Measurements from ENCODE around the gene TXNDC5. TPM values are rescaled to one million over a fixed set of nuclear protein-coding genes. Genes with fewer than 3 reads are reported as not detected.

Gene TXNDC5
- polyA plus RNA-seq, 6 donors from 2014 or later, result 82.1 to 258 (median 205) TPM

GRCh38 chr6:7865781-7866180 is 44.8 kb downstream of the TXNDC5 start:
- DNase-seq (no peak), ATAC-seq (ENCODE audit: low read depth in 2 of 2) (no peak)
- H3K27me3 Mint-ChIP-seq, result peaks cover 6 to 21% (median 14%) of the 10 kb centered on the region in 3 donors
- no peaks in the 10 kb centered on the region for H3K36me3 Mint-ChIP-seq
- no peak overlapping the region for H3K4me3 Mint-ChIP-seq
- H3K9me3 Mint-ChIP-seq, result peaks cover 0 to 1% (median 0%) of the 10 kb centered on the region in 7 donors
- no peaks in the 10 kb centered on the region for H3K4me1 Mint-ChIP-seq
- peak overlapping the region in 1 of 6 donors; percentile 83 for H3K27ac Mint-ChIP-seq

DNA sequence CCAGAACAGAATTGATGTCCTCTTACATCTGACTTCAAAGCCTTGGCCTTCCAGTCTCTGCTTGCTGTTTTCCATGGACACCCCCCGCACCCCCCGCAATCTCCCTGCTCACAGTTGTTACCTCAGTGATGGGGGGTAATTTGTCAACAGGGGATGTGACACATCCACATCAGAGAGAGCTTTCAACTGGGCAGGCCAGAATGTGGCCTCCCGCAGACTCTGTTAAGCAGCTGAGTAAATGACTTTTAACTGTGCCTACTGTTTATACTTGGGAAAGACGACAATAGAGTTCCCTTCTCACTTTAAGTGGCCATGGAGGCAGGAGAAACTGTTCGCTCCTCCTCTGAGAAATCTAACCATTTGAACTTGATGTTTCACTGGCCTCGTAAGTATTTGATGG is 51.0 kb downstream of the TXNDC5 start:
- H3K4me3 Mint-ChIP-seq, result no peak overlapping the region
- peaks cover 0 to 2% (median 0%) of the 10 kb centered on the region in 7 donors for H3K9me3 Mint-ChIP-seq
- peaks cover 6 to 32% (median 15%) of the 10 kb centered on the region in 3 donors for H3K27me3 Mint-ChIP-seq
- DNase-seq, result no peak
- ATAC-seq (ENCODE audit: low read depth in 2 of 2), result no peak
- H3K27ac Mint-ChIP-seq, result no peak overlapping the region
- no peaks in the 10 kb centered on the region for H3K4me1 Mint-ChIP-seq
- H3K36me3 Mint-ChIP-seq, result no peaks in the 10 kb centered on the region

GRCh38 chr6:7851780-7852179 is 58.8 kb downstream of the TXNDC5 start:
- DNase-seq, result no peak
- ATAC-seq (ENCODE audit: low read depth in 2 of 2), result no peak
- Mint-ChIP-seq H3K27me3 (peaks cover 0 to 10% (median 0%) of the 10 kb centered on the region in 3 donors), H3K4me3 (no peak overlapping the region), H3K36me3 (peaks cover 7 to 10% of the 10 kb centered on the region in 2 donors), H3K27ac (no peak overlapping the region), H3K9me3 (peaks cover 7 to 36% (median 21%) of the 10 kb centered on the region in 7 donors), H3K4me1 (no peaks in the 10 kb centered on the region)

GRCh38 chr6:7848229-7848628 is 62.4 kb downstream of the TXNDC5 start:
- Mint-ChIP-seq H3K27me3 (peaks cover 0 to 24% (median 17%) of the 10 kb centered on the region in 3 donors), H3K4me3 (no peak overlapping the region), H3K36me3 (peaks cover 7 to 10% of the 10 kb centered on the region in 2 donors), H3K4me1 (no peaks in the 10 kb centered on the region), H3K9me3 (peaks cover 7 to 34% (median 19%) of the 10 kb centered on the region in 7 donors), H3K27ac (no peak overlapping the region)
- ATAC-seq (ENCODE audit: low read depth in 2 of 2), result no peak
- no peak for DNase-seq

DNA sequence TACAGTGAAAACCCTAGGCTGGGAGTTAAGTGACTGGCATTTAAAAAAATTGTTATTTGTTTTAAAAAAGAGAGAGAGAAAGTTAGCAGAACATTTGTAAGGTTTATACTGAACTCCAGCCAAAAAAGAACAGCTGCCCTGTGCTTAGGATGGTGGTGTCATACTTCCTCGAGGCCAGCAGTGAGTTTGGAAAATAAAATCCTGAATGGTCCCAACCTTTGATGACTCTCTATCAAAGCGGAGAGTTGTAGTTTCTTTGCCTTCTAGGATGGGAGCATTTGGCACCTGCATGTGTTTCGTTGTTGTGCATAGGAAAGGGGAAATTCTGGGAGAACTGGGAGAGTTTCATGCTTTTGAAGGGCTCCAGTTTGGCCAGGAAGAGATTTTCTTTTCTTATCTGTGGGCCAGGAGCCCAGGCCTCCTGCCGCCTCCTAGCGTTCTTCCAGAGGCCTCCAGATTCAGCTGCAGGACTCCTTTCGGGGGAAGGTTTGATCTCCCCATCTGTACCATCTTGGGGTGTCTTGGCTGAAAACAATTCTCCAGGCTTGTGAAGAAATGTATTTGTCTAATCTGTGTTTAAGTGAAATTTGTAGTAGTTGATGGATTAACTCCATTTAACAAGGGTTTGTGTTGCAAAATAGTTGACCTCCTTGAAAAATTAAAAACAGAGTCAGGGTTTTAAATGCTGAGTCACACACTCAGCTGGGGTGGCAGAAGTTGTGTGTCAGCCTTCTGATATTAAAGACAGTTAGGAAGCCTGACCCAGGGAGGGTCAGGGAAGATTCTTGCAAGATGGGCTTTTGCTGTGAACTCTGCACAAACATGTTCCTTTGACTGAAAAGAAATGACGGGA is 63.4 kb downstream of the TXNDC5 start:
- Mint-ChIP-seq H3K4me3 (no peak overlapping the region), H3K36me3 (peaks cover 0 to 10% of the 10 kb centered on the region in 2 donors), H3K27ac (no peak overlapping the region), H3K27me3 (peaks cover 0 to 25% (median 19%) of the 10 kb centered on the region in 3 donors), H3K9me3 (peaks cover 4 to 26% (median 12%) of the 10 kb centered on the region in 7 donors), H3K4me1 (no peaks in the 10 kb centered on the region)
- ATAC-seq (ENCODE audit: low read depth in 2 of 2) (no peak), DNase-seq (no peak)

DNA sequence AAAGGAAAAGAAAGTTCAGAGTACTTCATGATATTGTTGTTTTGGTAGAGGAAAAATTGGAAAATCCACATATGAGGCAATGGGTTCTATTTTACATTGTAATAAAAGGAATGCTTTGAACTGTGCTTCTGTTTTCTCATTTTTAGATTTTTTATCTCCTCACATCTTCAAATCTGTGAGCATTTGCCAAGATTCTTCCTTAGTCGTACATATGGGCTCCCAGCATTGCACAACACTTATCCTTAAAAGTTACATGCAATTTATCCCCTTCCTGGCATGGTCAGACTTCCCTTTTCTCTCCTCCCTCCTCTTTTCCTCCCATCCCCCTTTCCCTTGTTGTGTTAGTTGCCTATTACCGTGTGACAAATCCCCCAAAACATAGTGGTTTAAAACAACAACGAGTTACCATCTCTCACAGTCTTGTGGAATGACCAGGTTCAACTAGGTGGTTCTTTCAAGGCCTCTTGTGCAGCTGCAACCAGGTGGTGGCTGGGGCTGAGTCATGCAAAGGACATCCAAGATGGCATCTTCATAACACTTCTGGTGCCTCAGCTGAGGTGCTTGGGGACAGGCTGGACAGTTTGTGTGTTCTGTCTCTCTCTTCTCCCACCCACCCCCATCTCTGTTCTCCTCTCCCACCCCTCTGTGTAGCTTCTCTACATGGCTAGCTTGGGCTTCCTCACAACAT is 68.7 kb downstream of the TXNDC5 start:
- no peaks in the 10 kb centered on the region for H3K36me3 Mint-ChIP-seq
- peaks cover 0 to 6% (median 0%) of the 10 kb centered on the region in 7 donors for H3K9me3 Mint-ChIP-seq
- H3K27me3 Mint-ChIP-seq, result peaks cover 0 to 22% (median 19%) of the 10 kb centered on the region in 3 donors
- no peaks in the 10 kb centered on the region for H3K4me1 Mint-ChIP-seq
- H3K4me3 Mint-ChIP-seq, result no peak overlapping the region
- no peak overlapping the region for H3K27ac Mint-ChIP-seq
- no peak for ATAC-seq (ENCODE audit: low read depth in 2 of 2)
- DNase-seq, result no peak

DNA sequence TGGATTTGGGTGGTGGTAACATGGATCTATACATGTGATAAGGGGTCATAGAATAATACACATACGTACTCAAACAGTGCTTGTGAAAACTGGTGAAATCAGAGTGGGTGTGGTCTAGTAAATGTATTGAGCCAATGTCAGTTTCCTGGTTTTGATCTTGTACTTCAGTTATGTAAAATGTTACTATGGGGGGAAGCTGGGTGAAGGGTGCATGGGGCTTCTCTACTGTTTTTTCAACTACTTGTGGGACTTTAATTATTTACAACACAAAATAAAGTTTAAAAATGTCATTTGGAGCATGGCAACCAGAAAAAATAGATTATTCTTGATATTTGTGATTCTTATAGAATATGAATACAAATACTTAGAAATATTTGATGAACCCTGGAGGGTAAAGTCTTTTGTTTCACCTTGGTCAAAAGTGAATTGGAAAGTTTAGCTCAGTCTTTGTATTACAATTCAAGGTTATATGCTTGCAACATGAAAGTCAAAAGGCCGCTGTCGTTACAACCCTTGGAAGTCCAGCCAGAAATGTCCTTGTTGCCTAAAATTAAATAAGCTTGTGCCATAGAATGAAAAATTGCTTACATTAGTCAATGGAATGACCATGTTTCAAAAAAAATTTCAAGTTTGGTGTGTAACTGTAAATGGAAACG is 74.1 kb downstream of the TXNDC5 start:
- Mint-ChIP-seq H3K27me3 (peaks cover 11 to 18% (median 17%) of the 10 kb centered on the region in 3 donors), H3K4me3 (no peak overlapping the region), H3K27ac (no peak overlapping the region), H3K9me3 (peaks cover 0 to 4% (median 0%) of the 10 kb centered on the region in 7 donors), H3K36me3 (peaks cover 0 to 6% of the 10 kb centered on the region in 2 donors), H3K4me1 (no peaks in the 10 kb centered on the region)
- DNase-seq, result no peak
- no peak for ATAC-seq (ENCODE audit: low read depth in 2 of 2)

DNA sequence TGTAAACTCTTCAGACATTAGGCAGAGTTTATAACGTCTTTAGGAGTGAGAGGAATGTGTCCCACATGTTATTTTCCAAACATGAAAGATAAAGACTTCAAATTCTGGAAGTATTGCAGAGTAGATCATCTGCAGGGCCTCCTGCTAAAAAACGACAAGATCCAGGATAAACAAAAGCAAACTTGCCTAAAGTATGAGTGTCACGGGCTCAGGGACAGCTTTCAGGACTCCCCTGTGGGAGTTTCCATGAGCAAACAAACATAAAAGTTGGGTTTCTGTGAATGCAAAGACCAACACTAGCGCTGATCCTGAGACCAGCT is 76.9 kb downstream of the TXNDC5 start:
- Mint-ChIP-seq H3K27ac (no peak overlapping the region), H3K4me1 (no peaks in the 10 kb centered on the region), H3K36me3 (peaks cover 9 to 19% of the 10 kb centered on the region in 2 donors), H3K27me3 (peaks cover 30 to 33% (median 32%) of the 10 kb centered on the region in 3 donors), H3K9me3 (peaks cover 4 to 17% (median 9%) of the 10 kb centered on the region in 7 donors), H3K4me3 (no peak overlapping the region)
- DNase-seq (no peak), ATAC-seq (ENCODE audit: low read depth in 2 of 2) (no peak)

DNA sequence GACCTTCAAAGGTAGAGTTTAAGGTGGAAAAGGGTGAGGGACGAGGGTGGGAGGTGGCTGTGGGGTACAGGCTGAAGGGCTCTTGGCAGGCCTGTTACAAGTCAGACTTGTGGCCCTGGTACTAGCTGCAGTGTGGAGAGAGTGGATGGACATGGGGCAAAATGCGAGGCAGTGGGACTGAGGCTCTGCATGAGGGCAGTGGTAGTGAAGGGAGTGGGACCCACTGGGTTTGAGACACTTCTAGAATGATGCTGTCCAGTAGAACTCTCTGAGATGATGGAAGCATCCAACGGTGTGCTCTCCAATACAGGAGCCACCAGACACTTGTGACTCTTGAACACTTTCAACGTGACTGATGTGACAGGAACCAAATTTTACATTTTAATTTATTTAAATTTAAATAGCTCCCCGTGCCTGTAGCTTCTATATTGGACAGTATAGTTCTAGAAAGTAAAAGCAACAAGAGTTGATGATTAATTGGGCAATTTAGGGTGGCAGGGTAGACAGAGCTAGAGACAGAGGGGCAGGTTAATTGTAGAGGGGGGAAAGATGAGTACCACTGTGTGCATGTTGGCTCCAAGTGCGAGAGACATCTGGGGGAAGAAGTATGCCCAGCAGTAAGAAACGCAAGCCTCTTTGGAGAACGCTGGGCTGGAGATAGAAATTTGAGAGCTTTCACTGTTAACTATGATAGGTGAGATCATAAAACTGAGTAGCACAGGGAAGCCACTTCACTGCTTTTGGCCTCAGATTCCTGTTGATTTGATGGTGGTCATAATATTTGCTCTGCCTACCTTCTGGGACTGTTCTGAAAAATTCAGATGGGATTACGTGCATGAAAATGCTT is 77.5 kb downstream of the TXNDC5 start:
- DNase-seq (no peak), ATAC-seq (ENCODE audit: low read depth in 2 of 2) (no peak)
- no peak overlapping the region for H3K27ac Mint-ChIP-seq
- peaks cover 30 to 33% (median 32%) of the 10 kb centered on the region in 3 donors for H3K27me3 Mint-ChIP-seq
- peaks cover 9 to 19% of the 10 kb centered on the region in 2 donors for H3K36me3 Mint-ChIP-seq
- no peak overlapping the region for H3K4me3 Mint-ChIP-seq
- H3K9me3 Mint-ChIP-seq, result peaks cover 4 to 17% (median 9%) of the 10 kb centered on the region in 7 donors
- H3K4me1 Mint-ChIP-seq, result no peaks in the 10 kb centered on the region

Other genes with a start within 250 kb of the TXNDC5 start
- gene BMP6, start 184.7 kb downstream of the TXNDC5 start, polyA plus RNA-seq (ENCODE audit: low read depth in 6 of 6), result 1 to 10 TPM in 1 of 6 donors, under 1 TPM in 3, not detected in 2; 0.23 to 1.0 (median 0.63) TPM
- gene BLOC1S5, start 153.6 kb upstream of the TXNDC5 start, polyA plus RNA-seq (ENCODE audit: low read depth in 6 of 6), result 10 to 100 TPM; 20.1 to 52.2 (median 32.1) TPM
- 10 to 100 TPM; 59.3 to 98.1 (median 61.6) TPM for gene EEF1E1, start 191.8 kb upstream of the TXNDC5 start, polyA plus RNA-seq (ENCODE audit: low read depth in 6 of 6)

Measured in naive B cell (primary cell).